HG02763 (cell line): ENCODE results near the gene UBE2I.
A peak's percentile ranks its signal among the peaks of the same experiment; 100 is the strongest.
"Not testable (repeated sequence)": the region's sequence is repeated elsewhere in the genome, so short reads cannot be mapped to it uniquely, and the experiment has no call there.

Source experiments
- ATAC-seq: cut with Tn5 transposase; IDR thresholded peaks from one replicate; pipeline ENCODE4 v1.9.1; 2021; ENCODE audit warnings: mild to moderate bottlenecking, moderate library complexity; ENCODE audit not compliant: unreplicated experiment

UBE2I gene

GRCh38 chr16:1292208-1292607 lies 17.2 kb upstream of the UBE2I start:
- not testable (repeated sequence) for ATAC-seq

- ATAC-seq: not testable (repeated sequence)
These were observed 16.6 kb upstream of the UBE2I start for GRCh38 chr16:1292808-1293207.

- no peak for ATAC-seq
These were observed 15.3 kb upstream of the UBE2I start for GRCh38 chr16:1293921-1294656.

- ATAC-seq: no peak
These were observed 14.0 kb upstream of the UBE2I start for GRCh38 chr16:1295465-1295864.

GRCh38 chr16:1296688-1297017 lies 12.8 kb upstream of the UBE2I start:
- ATAC-seq: not testable (repeated sequence)

- ATAC-seq: no peak
These were observed 12.3 kb upstream of the UBE2I start for GRCh38 chr16:1297018-1297696.

- ATAC-seq: no peak
These were observed 11.0 kb upstream of the UBE2I start for GRCh38 chr16:1298406-1298805.

- no peak for ATAC-seq
These were observed 10.2 kb upstream of the UBE2I start for GRCh38 chr16:1299012-1299867.

GRCh38 chr16:1299868-1300203 lies 9.6 kb upstream of the UBE2I start:
- ATAC-seq: no peak

- ATAC-seq: no peak
These were observed 8.6 kb upstream of the UBE2I start for GRCh38 chr16:1300664-1301476.

GRCh38 chr16:1301562-1301961 lies 7.9 kb upstream of the UBE2I start:
- no peak for ATAC-seq

GRCh38 chr16:1305823-1306222 lies 3.6 kb upstream of the UBE2I start:
- no peak for ATAC-seq

- no peak for ATAC-seq
These were observed 3.1 kb upstream of the UBE2I start for GRCh38 chr16:1306334-1306733.

GRCh38 chr16:1308036-1308976 lies 1.1 kb upstream of the UBE2I start:
- no peak for ATAC-seq

GRCh38 chr16:1309888-1310831 lies 724 bp downstream of the UBE2I start:
- ATAC-seq: peak; percentile 6

GRCh38 chr16:1310832-1311200 lies 1.4 kb downstream of the UBE2I start:
- no peak for ATAC-seq

GRCh38 chr16:1311212-1311737 lies 1.8 kb downstream of the UBE2I start:
- no peak for ATAC-seq

GRCh38 chr16:1311738-1312466 lies 2.5 kb downstream of the UBE2I start:
- ATAC-seq: no peak
